ENCODE results near the gene RCC1.

Gene RCC1

DNA sequence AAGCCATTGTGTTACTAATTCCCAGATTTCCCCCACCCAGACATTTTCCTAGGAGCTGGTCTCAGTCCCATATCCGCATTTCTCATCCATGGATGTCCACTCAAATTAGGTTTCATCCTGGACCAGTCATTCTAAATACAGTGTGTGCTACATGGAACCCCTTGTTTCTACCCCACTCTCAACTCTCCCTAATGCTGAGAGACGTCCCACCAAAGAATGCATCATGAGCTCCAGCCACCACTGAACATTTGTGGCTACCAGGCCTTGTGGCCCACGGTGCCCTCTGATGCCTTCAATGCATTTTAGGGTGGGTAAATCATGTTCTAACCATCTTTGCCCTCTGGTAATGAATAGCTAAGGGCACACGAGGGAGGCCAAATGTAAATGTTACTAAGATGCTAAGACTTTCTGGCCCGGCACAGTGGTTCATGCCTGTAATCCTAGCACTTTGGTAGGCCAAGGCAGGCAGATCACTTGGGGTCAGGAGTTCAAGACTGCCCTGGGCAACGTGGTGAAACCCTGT, 72.9 kb downstream of the RCC1 start:
- ATAC-seq (ENCODE audit: insufficient read depth, low read depth) (no peak), DNase-seq (no peak)
- 0 out of 2 replicates have a peak overlapping the region, but pooled peaks have one; percentile 1 for H3K4me2 ChIP-seq (ENCODE audit: insufficient read depth, low read length)
- no peak overlapping the region for H2AFZ ChIP-seq (ENCODE audit: low read depth, low read length)
- peaks cover 29% of the 10 kb centered on the region for H3K79me2 ChIP-seq (ENCODE audit: insufficient read depth, low read length)
- H3K9me3 ChIP-seq (ENCODE audit: insufficient read depth, low read length, severe bottlenecking): no peaks in the 10 kb centered on the region
- TF ChIP-seq, protein P1, sequence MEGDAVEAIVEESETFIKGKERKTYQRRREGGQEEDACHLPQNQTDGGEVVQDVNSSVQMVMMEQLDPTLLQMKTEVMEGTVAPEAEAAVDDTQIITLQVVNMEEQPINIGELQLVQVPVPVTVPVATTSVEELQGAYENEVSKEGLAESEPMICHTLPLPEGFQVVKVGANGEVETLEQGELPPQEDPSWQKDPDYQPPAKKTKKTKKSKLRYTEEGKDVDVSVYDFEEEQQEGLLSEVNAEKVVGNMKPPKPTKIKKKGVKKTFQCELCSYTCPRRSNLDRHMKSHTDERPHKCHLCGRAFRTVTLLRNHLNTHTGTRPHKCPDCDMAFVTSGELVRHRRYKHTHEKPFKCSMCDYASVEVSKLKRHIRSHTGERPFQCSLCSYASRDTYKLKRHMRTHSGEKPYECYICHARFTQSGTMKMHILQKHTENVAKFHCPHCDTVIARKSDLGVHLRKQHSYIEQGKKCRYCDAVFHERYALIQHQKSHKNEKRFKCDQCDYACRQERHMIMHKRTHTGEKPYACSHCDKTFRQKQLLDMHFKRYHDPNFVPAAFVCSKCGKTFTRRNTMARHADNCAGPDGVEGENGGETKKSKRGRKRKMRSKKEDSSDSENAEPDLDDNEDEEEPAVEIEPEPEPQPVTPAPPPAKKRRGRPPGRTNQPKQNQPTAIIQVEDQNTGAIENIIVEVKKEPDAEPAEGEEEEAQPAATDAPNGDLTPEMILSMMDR (IDR thresholded peaks at IDR 0.05; ENCODE audit: borderline replicate concordance, extremely low read depth, low read length, poor library complexity, severe bottlenecking): no peak
- TF ChIP-seq EZH2 (IDR thresholded peaks at IDR 0.05; ENCODE audit: borderline replicate concordance, low read depth, low read length, severe bottlenecking): no peak
- H3K4me1 ChIP-seq (ENCODE audit: insufficient read depth, low read length): peaks cover 33% of the 10 kb centered on the region
- H3K36me3 ChIP-seq (ENCODE audit: insufficient read depth, low read length): peaks cover 58% of the 10 kb centered on the region
- H3K9ac ChIP-seq (ENCODE audit: low read depth, low read length): no peak overlapping the region
- H3K27me3 ChIP-seq (ENCODE audit: insufficient read depth, low read length, poor library complexity): no peaks in the 10 kb centered on the region
- H3K27ac ChIP-seq (ENCODE audit: low read length): no peak overlapping the region
- H3K4me3 ChIP-seq (ENCODE audit: low read depth in 1 of 2, low read length in 2 of 2): no peak overlapping the region
- peaks cover 28% of the 10 kb centered on the region for H4K20me1 ChIP-seq (ENCODE audit: insufficient read depth, low read length)

DNA sequence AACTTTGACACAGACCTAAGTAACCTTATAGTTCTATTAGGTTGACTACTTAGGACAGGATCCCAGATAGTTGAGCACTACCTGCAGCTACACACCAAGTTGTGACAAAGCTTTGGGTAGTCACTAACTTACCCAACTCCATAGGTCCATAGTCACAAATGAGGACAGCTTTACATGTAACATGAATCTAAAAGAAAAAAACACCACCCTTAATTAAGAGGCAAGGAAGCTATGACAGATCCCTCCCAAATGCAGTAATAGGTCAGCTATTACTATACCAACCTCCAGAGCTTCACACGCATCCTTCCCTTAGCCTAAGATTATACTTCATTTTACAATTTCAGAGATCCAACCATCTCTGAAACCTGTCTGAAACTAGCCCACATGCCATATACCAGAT, 73.6 kb downstream of the RCC1 start:
- Histone ChIP-seq H3K27me3 (ENCODE audit: insufficient read depth, low read length, poor library complexity) (no peaks in the 10 kb centered on the region), H3K9ac (ENCODE audit: low read depth, low read length) (peak overlapping the region; percentile 95), H3K36me3 (ENCODE audit: insufficient read depth, low read length) (peaks cover 53% of the 10 kb centered on the region), H4K20me1 (ENCODE audit: insufficient read depth, low read length) (peaks cover 28% of the 10 kb centered on the region), H3K4me3 (ENCODE audit: low read depth in 1 of 2, low read length in 2 of 2) (peak overlapping the region in 1 of 2 experiments; percentile 89; a peak in 1 of 4 replicates), H3K79me2 (ENCODE audit: insufficient read depth, low read length) (peaks cover 29% of the 10 kb centered on the region), H3K27ac (ENCODE audit: low read length) (no peak overlapping the region), H3K4me2 (ENCODE audit: insufficient read depth, low read length) (peak overlapping the region; percentile 84; the same call in 1 of the 2 replicates), H3K9me3 (ENCODE audit: insufficient read depth, low read length, severe bottlenecking) (no peaks in the 10 kb centered on the region), H2AFZ (ENCODE audit: low read depth, low read length) (no peak overlapping the region), H3K4me1 (ENCODE audit: insufficient read depth, low read length) (peaks cover 33% of the 10 kb centered on the region)
- no peak for DNase-seq
- no peak for ATAC-seq (ENCODE audit: insufficient read depth, low read depth)
- no peak for TF ChIP-seq EZH2 (IDR thresholded peaks at IDR 0.05; ENCODE audit: borderline replicate concordance, low read depth, low read length, severe bottlenecking)
- TF ChIP-seq, protein P1 (IDR thresholded peaks at IDR 0.05; ENCODE audit: borderline replicate concordance, extremely low read depth, low read length, poor library complexity, severe bottlenecking): no peak

DNA sequence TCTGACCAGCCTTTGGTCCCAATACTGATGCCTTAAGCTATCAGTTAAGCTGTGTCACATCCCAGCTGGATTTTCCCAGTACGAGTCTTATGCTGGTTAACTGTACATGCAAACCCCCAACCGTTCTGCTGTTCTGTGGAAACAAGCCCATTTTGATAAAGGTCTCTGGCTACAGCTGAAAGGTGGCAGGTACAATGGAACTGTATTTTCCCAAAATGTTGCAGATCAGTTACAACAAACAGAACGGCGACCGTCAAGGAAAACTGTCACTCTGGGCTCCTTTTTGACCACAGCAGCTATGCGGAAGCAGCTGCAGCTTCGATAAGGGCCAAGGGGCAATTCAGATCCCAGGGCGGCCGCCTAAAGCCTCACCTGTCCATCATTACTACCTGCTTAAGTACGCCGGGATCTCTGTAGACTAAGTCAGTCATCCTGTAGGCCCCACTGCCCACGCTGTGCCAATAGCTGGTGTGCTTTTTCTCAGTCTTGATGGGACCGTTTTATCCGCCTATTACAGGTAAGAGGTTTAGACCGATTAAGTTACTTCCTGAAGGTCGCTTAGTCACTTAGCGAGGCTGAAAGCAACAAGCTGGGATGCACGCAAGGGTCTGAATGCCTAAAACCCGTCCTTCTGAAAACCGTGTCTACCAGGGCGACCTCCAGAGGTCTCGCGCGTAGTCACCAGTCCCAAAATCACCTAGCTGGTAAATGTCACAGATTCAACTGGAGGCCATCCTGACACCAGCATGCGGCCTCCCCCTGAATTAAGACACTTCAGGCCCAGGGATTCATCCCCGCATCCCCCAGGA, 75.1 kb downstream of the RCC1 start:
- Histone ChIP-seq H3K4me1 (ENCODE audit: insufficient read depth, low read length) (peaks cover 33% of the 10 kb centered on the region), H3K36me3 (ENCODE audit: insufficient read depth, low read length) (peaks cover 49% of the 10 kb centered on the region)

More for the DNA sequence above, 75.1 kb downstream of the RCC1 start:
- Histone ChIP-seq H3K27me3 (ENCODE audit: insufficient read depth, low read length, poor library complexity) (no peaks in the 10 kb centered on the region), H2AFZ (ENCODE audit: low read depth, low read length) (peak overlapping the region; percentile 80), H3K9ac (ENCODE audit: low read depth, low read length) (peak overlapping the region; percentile 95), H3K9me3 (ENCODE audit: insufficient read depth, low read length, severe bottlenecking) (no peaks in the 10 kb centered on the region), H3K27ac (ENCODE audit: low read length) (peak overlapping the region; percentile 75), H3K4me3 (ENCODE audit: low read depth in 1 of 2, low read length in 2 of 2) (peak overlapping the region; percentile 86 to 89), H3K4me2 (ENCODE audit: insufficient read depth, low read length) (peak overlapping the region; percentile 84), H3K79me2 (ENCODE audit: insufficient read depth, low read length) (peaks cover 29% of the 10 kb centered on the region), H4K20me1 (ENCODE audit: insufficient read depth, low read length) (peaks cover 28% of the 10 kb centered on the region)
- ATAC-seq (ENCODE audit: insufficient read depth, low read depth) (peak; percentile 36), DNase-seq (peak; percentile 57)
- TF ChIP-seq, protein P1 (IDR thresholded peaks at IDR 0.05; ENCODE audit: borderline replicate concordance, extremely low read depth, low read length, poor library complexity, severe bottlenecking): peak; percentile 62
- no peak for TF ChIP-seq EZH2 (IDR thresholded peaks at IDR 0.05; ENCODE audit: borderline replicate concordance, low read depth, low read length, severe bottlenecking)
